ENCODE measurements around the gene RBMS3. TPM values are rescaled to one million over a fixed set of nuclear protein-coding genes. Genes with fewer than 3 reads are reported as not detected.

The RBMS3 gene
- total RNA-seq, 1 donor from 2014 or later = 47.6 TPM

DNA sequence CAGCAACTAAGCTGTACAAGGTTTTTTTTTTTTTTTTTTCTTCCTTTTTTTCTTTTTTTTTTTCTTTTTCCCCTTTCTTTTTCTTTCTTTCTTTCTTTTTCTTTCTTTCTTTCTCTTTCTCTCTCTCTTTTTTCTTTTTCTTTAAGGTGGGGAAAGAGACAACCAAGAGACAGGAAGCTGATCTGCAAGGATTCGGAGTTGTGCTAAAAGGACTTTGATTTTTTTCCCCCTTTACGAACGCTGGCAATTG lies 148 bp downstream of the RBMS3 start:
- DNase-seq (ENCODE audit: low spot score) = no peak

DNA sequence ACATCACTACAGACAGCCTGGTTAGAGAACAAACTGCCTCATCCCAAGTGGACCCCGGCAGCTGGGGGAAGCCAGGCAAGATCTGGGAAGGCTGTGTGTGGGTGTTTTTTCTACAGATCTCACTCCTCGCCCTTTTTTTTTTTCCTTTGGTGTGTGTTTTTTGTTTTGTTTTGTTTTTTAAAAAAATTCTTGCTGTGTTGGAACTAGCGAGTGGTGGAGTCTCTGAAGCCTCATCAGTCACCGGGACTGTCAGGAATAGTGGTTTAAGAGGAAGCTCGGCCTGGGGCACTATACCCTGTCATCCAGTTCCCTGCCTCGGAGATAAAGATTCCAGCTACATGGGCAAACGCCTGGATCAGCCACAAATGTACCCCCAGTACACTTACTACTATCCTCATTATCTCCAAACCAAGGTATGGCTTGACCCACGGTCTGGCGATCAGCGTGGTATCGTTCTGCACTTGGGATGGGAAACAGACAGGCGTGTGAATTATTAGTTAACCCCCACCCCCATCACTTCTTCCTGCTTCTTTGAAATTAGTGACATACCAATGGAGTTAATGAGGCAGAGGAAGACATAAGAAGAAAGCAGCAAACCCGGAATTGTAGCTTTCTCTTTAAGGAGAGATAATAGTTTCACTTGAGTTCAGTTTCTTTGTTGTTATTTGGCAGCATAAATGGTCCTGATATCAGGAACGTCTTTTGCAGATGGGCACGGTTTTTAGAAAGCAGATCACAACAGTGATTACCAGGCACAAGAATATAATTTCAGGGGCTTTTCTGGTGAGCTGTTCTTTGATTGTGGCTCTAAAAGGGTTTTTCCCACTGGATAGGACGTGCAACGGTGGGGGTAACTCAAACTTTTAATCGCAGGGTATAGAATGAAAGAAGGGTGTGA lies 722 bp downstream of the RBMS3 start:
- Mint-ChIP-seq H3K27ac (ENCODE audit: unreplicated experiment) (peak overlapping the region; percentile 99), H3K4me1 (ENCODE audit: low read depth) (peaks cover 44% of the 10 kb centered on the region), H3K36me3 (ENCODE audit: low read depth) (no peaks in the 10 kb centered on the region), H3K9me3 (ENCODE audit: low read depth) (no peaks in the 10 kb centered on the region), H3K4me3 (ENCODE audit: unreplicated experiment) (peak overlapping the region; percentile 94), H3K27me3 (ENCODE audit: low read depth) (no peaks in the 10 kb centered on the region)
- TF ChIP-seq CTCF (IDR thresholded peaks at IDR 0.05) = no peak
- no peak for DNase-seq (ENCODE audit: low spot score)

More for the DNA sequence above, 148 bp downstream of the RBMS3 start:
- no peaks in the 10 kb centered on the region for H3K27me3 Mint-ChIP-seq (ENCODE audit: low read depth)
- peak overlapping the region; percentile 99 for H3K27ac Mint-ChIP-seq (ENCODE audit: unreplicated experiment)
- H3K4me1 Mint-ChIP-seq (ENCODE audit: low read depth) = peaks cover 39% of the 10 kb centered on the region
- no peaks in the 10 kb centered on the region for H3K9me3 Mint-ChIP-seq (ENCODE audit: low read depth)
- no peak for TF ChIP-seq CTCF (IDR thresholded peaks at IDR 0.05)
- no peaks in the 10 kb centered on the region for H3K36me3 Mint-ChIP-seq (ENCODE audit: low read depth)
- peak overlapping the region; percentile 94 for H3K4me3 Mint-ChIP-seq (ENCODE audit: unreplicated experiment)

DNA sequence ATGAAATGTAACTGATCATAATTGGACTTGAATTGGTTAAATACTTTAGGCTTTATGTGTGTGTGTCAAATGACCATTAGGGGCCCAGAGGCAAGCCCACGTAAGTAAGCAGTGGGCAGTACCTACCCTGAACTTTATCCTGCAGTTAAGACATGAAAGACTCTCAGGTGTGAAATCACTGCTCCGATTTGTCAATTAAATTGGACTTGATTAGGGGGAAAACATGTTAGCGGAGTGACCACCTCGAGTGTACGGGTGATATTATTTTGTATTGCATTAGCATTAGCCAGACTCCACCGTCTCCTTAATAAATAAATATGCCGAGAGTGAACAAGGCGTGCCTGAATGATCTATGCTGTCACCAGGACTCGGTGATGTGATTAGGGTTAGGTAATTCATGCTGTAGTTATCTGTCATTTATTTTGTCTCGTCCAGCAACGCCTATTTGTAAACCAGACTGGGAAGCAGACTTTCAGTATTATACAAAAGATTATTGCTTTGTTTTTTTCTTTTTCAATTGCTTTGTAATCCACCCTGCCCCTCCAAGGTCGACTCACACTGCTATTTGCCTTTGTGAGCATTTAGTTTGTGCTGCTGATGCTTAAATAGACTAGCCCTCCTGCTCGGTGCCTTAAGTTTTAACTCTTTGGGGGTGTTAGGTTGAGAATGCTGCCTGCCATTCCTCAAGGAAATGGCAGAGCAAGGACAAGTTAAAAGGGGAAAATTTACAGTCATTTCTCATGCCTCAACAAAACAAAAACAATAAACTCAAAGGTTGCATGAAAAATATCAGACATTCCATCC lies 1.8 kb downstream of the RBMS3 start:
- Mint-ChIP-seq H3K4me3 (ENCODE audit: unreplicated experiment) (peak overlapping the region; percentile 94), H3K27me3 (ENCODE audit: low read depth) (no peaks in the 10 kb centered on the region), H3K27ac (ENCODE audit: unreplicated experiment) (peak overlapping the region; percentile 99), H3K36me3 (ENCODE audit: low read depth) (no peaks in the 10 kb centered on the region), H3K9me3 (ENCODE audit: low read depth) (no peaks in the 10 kb centered on the region), H3K4me1 (ENCODE audit: low read depth) (peaks cover 54% of the 10 kb centered on the region)
- no peak for DNase-seq (ENCODE audit: low spot score)
- no peak for TF ChIP-seq CTCF (IDR thresholded peaks at IDR 0.05)

- Mint-ChIP-seq H3K36me3 (ENCODE audit: low read depth) (no peaks in the 10 kb centered on the region), H3K4me3 (ENCODE audit: unreplicated experiment) (peak overlapping the region; percentile 94), H3K4me1 (ENCODE audit: low read depth) (peaks cover 62% of the 10 kb centered on the region), H3K27me3 (ENCODE audit: low read depth) (no peaks in the 10 kb centered on the region), H3K27ac (ENCODE audit: unreplicated experiment) (peak overlapping the region; percentile 99), H3K9me3 (ENCODE audit: low read depth) (no peaks in the 10 kb centered on the region)
- peak; percentile 15 for TF ChIP-seq CTCF (IDR thresholded peaks at IDR 0.05)
- no peak for DNase-seq (ENCODE audit: low spot score)
Observed at GRCh38 chr3:29283231-29284119, 2.6 kb downstream of the RBMS3 start.

GRCh38 chr3:29284497-29284896 lies 3.6 kb downstream of the RBMS3 start:
- H3K9me3 Mint-ChIP-seq (ENCODE audit: low read depth) = no peaks in the 10 kb centered on the region
- peak overlapping the region; percentile 94 for H3K4me3 Mint-ChIP-seq (ENCODE audit: unreplicated experiment)
- peaks cover 61% of the 10 kb centered on the region for H3K4me1 Mint-ChIP-seq (ENCODE audit: low read depth)
- no peaks in the 10 kb centered on the region for H3K36me3 Mint-ChIP-seq (ENCODE audit: low read depth)
- no peak for DNase-seq (ENCODE audit: low spot score)
- no peaks in the 10 kb centered on the region for H3K27me3 Mint-ChIP-seq (ENCODE audit: low read depth)
- TF ChIP-seq CTCF (IDR thresholded peaks at IDR 0.05) = no peak
- peak overlapping the region; percentile 99 for H3K27ac Mint-ChIP-seq (ENCODE audit: unreplicated experiment)
